Fibroblast of skin of back (primary cell): ENCODE results near the gene MAML3.
A peak's percentile ranks its signal among the peaks of the same experiment; 100 is the strongest.

Source experiments
- DNase-seq: peaks from one replicate; pipeline ENCODE4 v3.0.0-alpha.2; 2013

Gene MAML3

GRCh38 chr4:139918591-139918990, 235.4 kb downstream of the MAML3 start:
- peak; percentile 34 for DNase-seq

GRCh38 chr4:139917896-139918295, 236.1 kb downstream of the MAML3 start:
- no peak for DNase-seq

- peak; percentile 36 for DNase-seq
Measured at GRCh38 chr4:139916041-139916440, 237.9 kb downstream of the MAML3 start.

- DNase-seq: no peak
Measured at GRCh38 chr4:139915037-139915436, 238.9 kb downstream of the MAML3 start.

GRCh38 chr4:139913995-139914598, 239.9 kb downstream of the MAML3 start:
- DNase-seq: peak; percentile 79

GRCh38 chr4:139913398-139913990, 240.5 kb downstream of the MAML3 start:
- DNase-seq: peak; percentile 26

GRCh38 chr4:139912445-139912844, 241.5 kb downstream of the MAML3 start:
- peak; percentile 8 for DNase-seq

GRCh38 chr4:139910106-139910505, 243.9 kb downstream of the MAML3 start:
- DNase-seq: no peak

- DNase-seq: no peak
Measured at GRCh38 chr4:139908636-139909437, 245.1 kb downstream of the MAML3 start.

- DNase-seq: no peak
Measured at GRCh38 chr4:139907001-139907809, 246.8 kb downstream of the MAML3 start.

- DNase-seq: no peak
Measured at GRCh38 chr4:139905489-139905888, 248.5 kb downstream of the MAML3 start.

- DNase-seq: no peak
Measured at GRCh38 chr4:139904406-139904805, 249.6 kb downstream of the MAML3 start.

- no peak for DNase-seq
Measured at GRCh38 chr4:139903845-139904244, 250.1 kb downstream of the MAML3 start.

GRCh38 chr4:139902321-139903320, 251.4 kb downstream of the MAML3 start:
- DNase-seq: no peak

GRCh38 chr4:139901531-139902320, 252.3 kb downstream of the MAML3 start:
- DNase-seq: peak; percentile 20

GRCh38 chr4:139900964-139901376, 253.0 kb downstream of the MAML3 start:
- no peak for DNase-seq

GRCh38 chr4:139899346-139899745, 254.6 kb downstream of the MAML3 start:
- DNase-seq: no peak

- no peak for DNase-seq
Measured at GRCh38 chr4:139898293-139898692, 255.7 kb downstream of the MAML3 start.

- DNase-seq: no peak
Measured at GRCh38 chr4:139896091-139896604, 257.8 kb downstream of the MAML3 start.

GRCh38 chr4:139893801-139894200, 260.2 kb downstream of the MAML3 start:
- DNase-seq: no peak
